Stomach (tissue), 4 donors: ENCODE results near the gene LRP11.

Experiments used
- POLR2A ChIP-seq, 4 donors: fragments of 450-650 bp; IDR thresholded peaks; one replicate each; pipeline ENCODE4 v1.6.1; 2016; ENCODE audit warnings: antibody characterized with exemption in 4 of 4, control low read depth in 2 of 4, mild to moderate bottlenecking in 1 of 4, moderate library complexity in 1 of 4
- TF ChIP-seq, protein P1 (sequence below), 7 experiments: fragments of 450-650 bp in 4 of 7; fragments of 200-600 bp in 3 of 7; sonication (generic) in 3 of 7; IDR thresholded peaks; one replicate each; pipeline ENCODE4 v1.5.1; 2016 to 2019; ENCODE audit warnings: antibody characterized with exemption in 7 of 7, control low read depth in 2 of 7, mild to moderate bottlenecking in 1 of 7

DNA sequence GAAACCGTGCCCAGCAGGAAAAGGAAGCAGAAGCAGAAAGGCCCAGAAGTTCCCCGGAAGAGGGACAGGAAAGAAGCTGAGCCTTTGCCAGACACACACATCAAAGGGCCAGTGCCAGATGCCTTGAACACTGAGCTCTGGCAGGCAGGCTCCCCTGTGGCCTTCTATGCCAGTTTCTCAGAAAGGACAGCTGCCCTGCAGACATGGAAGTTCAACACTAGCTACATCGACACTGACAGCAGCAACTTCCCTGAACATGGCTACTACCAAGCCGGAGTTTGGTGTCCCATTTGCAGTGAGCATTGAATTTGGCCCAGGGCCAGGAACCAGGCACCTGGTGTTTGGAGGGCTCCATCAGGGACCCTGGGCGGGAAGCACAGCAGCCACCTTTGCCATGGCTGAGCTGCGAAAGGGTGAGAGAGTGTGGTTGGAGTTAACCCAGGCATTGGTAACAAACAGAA, 41.8 kb upstream of the LRP11 start:
- TF ChIP-seq, protein P1, sequence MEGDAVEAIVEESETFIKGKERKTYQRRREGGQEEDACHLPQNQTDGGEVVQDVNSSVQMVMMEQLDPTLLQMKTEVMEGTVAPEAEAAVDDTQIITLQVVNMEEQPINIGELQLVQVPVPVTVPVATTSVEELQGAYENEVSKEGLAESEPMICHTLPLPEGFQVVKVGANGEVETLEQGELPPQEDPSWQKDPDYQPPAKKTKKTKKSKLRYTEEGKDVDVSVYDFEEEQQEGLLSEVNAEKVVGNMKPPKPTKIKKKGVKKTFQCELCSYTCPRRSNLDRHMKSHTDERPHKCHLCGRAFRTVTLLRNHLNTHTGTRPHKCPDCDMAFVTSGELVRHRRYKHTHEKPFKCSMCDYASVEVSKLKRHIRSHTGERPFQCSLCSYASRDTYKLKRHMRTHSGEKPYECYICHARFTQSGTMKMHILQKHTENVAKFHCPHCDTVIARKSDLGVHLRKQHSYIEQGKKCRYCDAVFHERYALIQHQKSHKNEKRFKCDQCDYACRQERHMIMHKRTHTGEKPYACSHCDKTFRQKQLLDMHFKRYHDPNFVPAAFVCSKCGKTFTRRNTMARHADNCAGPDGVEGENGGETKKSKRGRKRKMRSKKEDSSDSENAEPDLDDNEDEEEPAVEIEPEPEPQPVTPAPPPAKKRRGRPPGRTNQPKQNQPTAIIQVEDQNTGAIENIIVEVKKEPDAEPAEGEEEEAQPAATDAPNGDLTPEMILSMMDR (IDR thresholded peaks at IDR 0.05), result no peak
- no peak for TF ChIP-seq POLR2A (IDR thresholded peaks at IDR 0.05)
